ENCODE measurements around the gene PRKRIP1.
"Not testable (repeated sequence)": the region's sequence is repeated elsewhere in the genome, so short reads cannot be mapped to it uniquely, and the experiment has no call there.

The PRKRIP1 gene

DNA sequence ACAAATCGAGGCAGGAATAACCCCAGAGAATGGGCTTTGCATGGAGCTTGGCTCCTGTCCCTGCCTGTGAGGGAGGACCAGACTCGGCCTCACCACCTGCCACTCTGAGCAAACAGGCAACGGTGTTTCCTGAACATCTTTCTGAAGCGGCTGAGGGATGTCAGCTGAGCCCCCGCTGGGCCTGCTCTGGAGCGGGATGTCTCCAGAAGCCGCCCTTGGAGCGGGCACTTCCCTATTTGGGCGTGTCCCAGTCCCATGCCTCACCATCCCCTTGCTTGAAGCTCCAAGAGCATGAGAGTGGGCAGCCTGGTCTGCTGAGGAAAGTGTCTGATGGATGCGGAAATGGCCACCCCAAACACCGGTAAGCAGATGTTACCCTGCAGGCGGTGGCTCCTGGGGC is 58.3 kb downstream of the PRKRIP1 start:
- DNase-seq (ENCODE audit: insufficient read length): no peak
- FAIRE-seq: no peak
- TF ChIP-seq POLR2AphosphoS5 (IDR thresholded peaks at IDR 0.05; ENCODE audit: low read depth, low read length): no peak
- TF ChIP-seq TAF1 (IDR thresholded peaks at IDR 0.05; ENCODE audit: borderline replicate concordance, low read depth, low read length): no peak
- TF ChIP-seq POLR2A (IDR thresholded peaks at IDR 0.05; ENCODE audit: low read depth, low read length): no peak

DNA sequence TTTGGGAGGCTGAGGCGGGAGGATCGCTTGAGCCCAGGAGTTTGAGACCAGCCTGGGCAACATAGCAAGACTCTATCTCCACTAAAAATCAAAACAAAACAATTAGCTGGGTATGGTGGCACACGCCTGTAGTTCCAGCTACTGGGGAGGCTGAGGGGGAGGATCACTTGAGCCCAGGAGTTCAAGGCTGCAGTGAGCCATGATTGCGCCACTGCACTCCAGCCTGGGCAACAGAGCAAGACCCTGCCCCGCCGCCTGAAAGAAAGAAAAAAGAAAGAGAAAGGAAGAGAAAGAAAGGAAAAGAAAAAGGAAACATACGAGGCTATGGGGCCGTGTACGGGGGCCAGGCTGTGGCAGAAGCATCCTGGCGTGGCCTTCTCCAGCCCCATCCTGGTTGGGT is 58.8 kb downstream of the PRKRIP1 start:
- FAIRE-seq; DNase-seq (ENCODE audit: insufficient read length): not testable (repeated sequence)

DNA sequence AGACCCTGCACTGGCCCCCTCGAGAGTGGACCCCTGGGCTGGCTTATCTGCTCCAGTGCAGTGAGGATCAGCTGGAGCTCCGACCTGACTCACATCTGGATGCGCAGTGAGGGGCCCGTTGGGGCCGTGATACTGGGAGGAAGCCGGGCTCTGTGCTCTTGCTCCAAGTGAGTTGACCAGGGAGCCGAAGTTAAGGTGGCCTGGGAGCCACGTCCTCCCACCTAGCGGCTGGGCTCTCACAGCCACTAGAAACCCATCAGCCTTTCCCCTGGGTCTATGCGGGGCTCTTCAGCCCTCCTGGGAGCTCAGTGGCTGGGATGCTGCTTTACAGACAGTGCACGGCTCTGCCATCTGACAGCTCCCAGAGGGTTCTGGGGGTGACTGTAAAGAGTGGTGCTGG is 59.4 kb downstream of the PRKRIP1 start:
- TF ChIP-seq TAF1 (IDR thresholded peaks at IDR 0.05; ENCODE audit: borderline replicate concordance, low read depth, low read length) (no peak), POLR2A (IDR thresholded peaks at IDR 0.05; ENCODE audit: low read depth, low read length) (no peak), POLR2AphosphoS5 (IDR thresholded peaks at IDR 0.05; ENCODE audit: low read depth, low read length) (no peak)
- no peak for FAIRE-seq

DNA sequence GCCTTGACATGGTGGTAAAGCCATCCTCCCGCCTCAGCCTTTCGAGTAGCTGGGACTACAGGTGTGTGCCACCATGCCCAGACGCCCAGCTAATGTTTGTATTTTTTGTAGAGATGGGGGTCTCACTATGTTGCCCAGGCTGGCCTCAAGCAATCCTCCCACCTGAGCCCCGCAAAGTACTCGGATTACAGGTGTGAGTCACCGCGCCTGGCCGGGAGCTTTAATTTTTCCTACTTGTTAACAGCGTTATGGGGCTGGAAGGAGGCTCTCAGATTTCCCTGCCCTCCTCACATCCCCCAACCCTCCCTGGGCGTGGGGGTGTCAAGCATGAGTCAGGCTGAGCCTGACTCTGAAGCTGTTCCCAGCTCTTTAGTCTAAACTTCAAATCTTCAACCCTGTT is 60.2 kb downstream of the PRKRIP1 start:
- TF ChIP-seq TAF1 (IDR thresholded peaks at IDR 0.05; ENCODE audit: borderline replicate concordance, low read depth, low read length): no peak
- TF ChIP-seq POLR2A (IDR thresholded peaks at IDR 0.05; ENCODE audit: low read depth, low read length): no peak
- no peak for TF ChIP-seq POLR2AphosphoS5 (IDR thresholded peaks at IDR 0.05; ENCODE audit: low read depth, low read length)
- no peak for FAIRE-seq
- DNase-seq (ENCODE audit: insufficient read length): no peak

More for the DNA sequence above, 59.4 kb downstream of the PRKRIP1 start:
- DNase-seq (ENCODE audit: insufficient read length): no peak

GRCh38 chr7:102457352-102457924 is 61.3 kb downstream of the PRKRIP1 start:
- FAIRE-seq: no peak
- no peak for DNase-seq (ENCODE audit: insufficient read length)
- TF ChIP-seq POLR2A (IDR thresholded peaks at IDR 0.05; ENCODE audit: low read depth, low read length) (no peak), POLR2AphosphoS5 (IDR thresholded peaks at IDR 0.05; ENCODE audit: low read depth, low read length) (no peak), TAF1 (IDR thresholded peaks at IDR 0.05; ENCODE audit: borderline replicate concordance, low read depth, low read length) (no peak)

DNA sequence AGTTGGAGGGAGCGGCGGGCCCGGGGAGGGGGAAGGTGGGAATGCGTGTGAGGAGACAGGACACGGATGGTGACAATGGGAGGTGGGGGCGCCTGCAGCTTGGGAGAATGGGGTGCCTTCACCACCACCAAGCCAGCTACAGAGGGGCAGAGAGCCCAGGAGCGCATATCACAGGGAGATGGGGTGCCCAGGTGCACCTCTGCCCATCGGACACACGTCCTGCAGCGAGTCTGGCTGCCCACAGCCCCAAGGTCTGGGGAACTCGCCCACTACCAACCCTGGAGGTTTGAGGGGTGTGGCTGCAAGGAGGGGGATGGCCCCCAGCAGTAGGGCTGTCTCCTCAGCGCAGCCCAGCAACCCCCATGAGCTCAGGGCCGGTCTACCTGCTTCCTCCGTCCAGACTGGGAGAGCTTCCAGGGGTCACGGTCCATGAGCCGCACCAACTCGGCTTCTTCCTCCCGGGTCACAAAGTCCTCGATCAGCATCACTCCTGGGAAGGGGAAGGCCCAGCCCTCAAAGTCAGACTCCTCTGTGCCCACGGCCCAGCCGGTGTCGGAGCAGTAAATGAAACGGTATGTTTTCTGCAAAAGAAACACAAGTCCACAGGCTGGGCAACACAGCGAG is 63.2 kb downstream of the PRKRIP1 start:
- FAIRE-seq (no peak), DNase-seq (ENCODE audit: insufficient read length) (no peak)
- TF ChIP-seq POLR2A (IDR thresholded peaks at IDR 0.05; ENCODE audit: low read depth, low read length): no peak
- TF ChIP-seq POLR2AphosphoS5 (IDR thresholded peaks at IDR 0.05; ENCODE audit: low read depth, low read length): no peak
- TF ChIP-seq TAF1 (IDR thresholded peaks at IDR 0.05; ENCODE audit: borderline replicate concordance, low read depth, low read length): no peak

DNA sequence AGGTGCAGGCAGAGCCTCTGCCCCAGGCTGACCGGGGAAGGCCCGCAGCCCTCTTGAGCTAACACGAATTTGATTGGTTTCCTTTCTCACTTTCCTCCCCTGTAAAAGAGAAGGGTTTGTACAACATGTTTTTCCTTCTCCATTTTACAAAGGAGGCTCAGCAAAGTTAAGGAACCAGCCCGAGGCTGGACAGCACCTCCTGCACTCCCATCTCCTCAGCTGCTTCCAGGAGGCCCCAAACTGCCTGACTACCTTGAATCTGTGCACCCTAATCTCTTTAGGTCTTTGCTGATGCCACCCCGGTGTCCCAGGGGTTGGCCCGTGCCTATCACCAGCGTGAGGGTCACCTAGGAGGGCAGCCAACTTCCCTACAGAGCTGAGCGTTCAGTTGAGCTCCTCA is 64.3 kb downstream of the PRKRIP1 start:
- no peak for FAIRE-seq
- DNase-seq (ENCODE audit: insufficient read length): no peak
- no peak for TF ChIP-seq POLR2A (IDR thresholded peaks at IDR 0.05; ENCODE audit: low read depth, low read length)
- no peak for TF ChIP-seq TAF1 (IDR thresholded peaks at IDR 0.05; ENCODE audit: borderline replicate concordance, low read depth, low read length)
- TF ChIP-seq POLR2AphosphoS5 (IDR thresholded peaks at IDR 0.05; ENCODE audit: low read depth, low read length): no peak

DNA sequence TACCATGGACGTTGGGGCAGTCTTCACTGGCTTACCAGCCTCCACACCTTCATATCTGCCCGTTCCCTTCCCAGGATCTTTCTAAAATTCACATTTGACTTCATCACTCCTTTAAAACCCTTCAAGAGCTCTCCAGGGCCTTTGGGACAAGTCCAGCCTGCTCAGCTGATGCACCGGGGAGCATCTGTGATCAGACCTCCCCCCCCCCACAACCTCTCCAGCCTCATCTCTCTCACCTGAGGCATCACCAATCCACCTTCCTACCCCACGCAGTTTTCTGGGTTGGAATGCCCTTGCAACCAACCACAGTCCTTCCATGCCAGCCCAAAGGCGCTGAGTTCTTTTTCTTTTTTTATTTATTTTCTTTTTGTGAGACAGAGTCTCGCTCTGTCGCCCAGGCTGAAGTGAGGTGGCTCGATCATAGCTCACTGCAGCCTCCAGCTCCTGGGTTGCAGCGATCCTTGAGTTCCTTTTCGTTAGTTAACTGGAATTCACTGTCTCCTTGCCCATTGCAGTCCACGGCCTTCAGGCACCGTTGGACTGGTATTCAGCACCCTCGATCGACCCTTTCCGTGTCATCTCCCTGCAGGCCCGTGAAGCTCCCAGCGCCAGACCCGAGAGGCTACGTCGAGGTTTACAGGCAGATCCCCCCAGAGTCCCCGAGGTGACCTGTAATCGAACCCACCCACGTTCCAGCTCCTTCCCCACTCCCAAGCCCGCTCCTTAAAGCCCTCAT is 67.8 kb downstream of the PRKRIP1 start:
- no peak for FAIRE-seq
- TF ChIP-seq POLR2AphosphoS5 (IDR thresholded peaks at IDR 0.05; ENCODE audit: low read depth, low read length) (no peak), TAF1 (IDR thresholded peaks at IDR 0.05; ENCODE audit: borderline replicate concordance, low read depth, low read length) (no peak), POLR2A (IDR thresholded peaks at IDR 0.05; ENCODE audit: low read depth, low read length) (no peak)
- no peak for DNase-seq (ENCODE audit: insufficient read length)

DNA sequence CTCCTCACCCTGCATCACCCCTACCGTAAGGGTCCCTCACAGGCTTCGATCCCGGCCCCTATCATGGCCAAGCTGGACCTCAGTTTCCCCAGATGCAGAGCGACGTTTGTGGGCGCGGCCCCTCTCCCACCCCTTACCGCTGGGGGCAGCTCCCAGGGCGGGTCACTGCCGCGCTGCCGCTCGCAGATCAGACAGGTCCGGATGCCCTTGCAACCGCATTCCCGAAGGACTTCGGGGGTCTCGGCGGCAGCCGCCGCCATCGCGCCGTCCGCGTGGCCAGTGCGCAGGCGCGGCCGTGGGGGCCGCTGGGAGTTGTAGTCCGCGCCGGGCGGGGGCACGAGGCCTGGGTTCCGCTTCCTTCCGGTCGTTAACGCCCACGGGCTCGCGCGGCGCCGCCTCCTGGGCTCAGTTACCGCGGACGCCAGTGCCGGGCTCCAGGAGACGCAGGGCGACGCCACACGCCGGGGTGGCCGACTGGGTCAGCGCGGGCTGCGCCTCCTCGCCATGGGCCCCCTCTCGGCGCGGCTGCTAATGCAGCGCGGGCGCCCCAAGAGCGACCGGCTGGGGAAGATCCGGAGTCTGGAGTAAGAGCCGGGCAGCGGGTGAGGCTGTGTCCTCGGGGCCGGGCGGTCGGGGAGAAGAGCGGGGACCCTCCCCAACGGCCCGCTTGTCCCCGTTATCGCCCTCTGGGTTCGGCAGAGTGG is 68.6 kb downstream of the PRKRIP1 start, which contains the start of the genes ALKBH4 and LRWD1:
Gene ALKBH4 (minus strand): TSS at position 287 of the 704 bp plus-strand sequence. CDS start 27 bp downstream, at position 260.
Gene LRWD1 (plus strand): TSS at position 408 of the 704 bp plus-strand sequence. CDS start 97 bp downstream, at position 505.
- TF ChIP-seq POLR2AphosphoS5 (IDR thresholded peaks at IDR 0.05; ENCODE audit: low read depth, low read length) (peak; percentile 75), TAF1 (IDR thresholded peaks at IDR 0.05; ENCODE audit: borderline replicate concordance, low read depth, low read length) (peak; percentile 67; the same call in 1 of the 2 replicates), POLR2A (IDR thresholded peaks at IDR 0.05; ENCODE audit: low read depth, low read length) (peak; percentile 90)
- peak; percentile 99 for FAIRE-seq
- DNase-seq (ENCODE audit: insufficient read length): peak; percentile 100

DNA sequence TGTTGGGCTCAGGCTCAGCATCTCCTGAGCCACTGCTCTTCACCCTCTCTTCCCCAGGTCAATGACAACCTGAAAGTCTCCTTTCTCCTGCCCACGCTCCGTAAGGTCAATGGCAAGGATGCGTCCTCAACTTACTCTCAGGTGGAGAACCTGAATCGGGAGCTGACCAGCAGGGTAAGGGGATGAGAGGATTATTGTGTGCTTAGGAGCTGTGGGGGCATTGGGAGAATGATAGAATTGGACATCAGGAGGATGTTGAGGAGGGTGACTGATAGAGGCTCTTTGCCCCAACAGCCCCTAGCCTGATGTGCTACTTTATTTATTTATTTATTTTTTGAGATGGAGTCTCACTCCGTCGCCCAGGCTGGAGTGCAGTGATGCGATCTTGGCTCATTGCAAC is 69.9 kb downstream of the PRKRIP1 start:
- no peak for DNase-seq (ENCODE audit: insufficient read length)
- no peak for TF ChIP-seq POLR2A (IDR thresholded peaks at IDR 0.05; ENCODE audit: low read depth, low read length)
- no peak for TF ChIP-seq POLR2AphosphoS5 (IDR thresholded peaks at IDR 0.05; ENCODE audit: low read depth, low read length)
- no peak for TF ChIP-seq TAF1 (IDR thresholded peaks at IDR 0.05; ENCODE audit: borderline replicate concordance, low read depth, low read length)
- no peak for FAIRE-seq

All from GM12892 (cell line).